A549 (cell line): ENCODE results near the gene HDDC3.

ENCODE experiments used
- CBX2 ChIP-seq: fragments of 200-600 bp; sonication (generic); IDR thresholded peaks from 2 replicates; pipeline ENCODE4 v1.6.1; 2016; ENCODE audit warnings: low read depth, mild to moderate bottlenecking, borderline replicate concordance
- CTCF ChIP-seq: fragments of >200 bp; sonication (Bioruptor Twin); formaldehyde crosslinking; IDR thresholded peaks from 3 replicates; pipeline ENCODE4 v1.5.1; 2016
- JUNB ChIP-seq: fragments of >200 bp; sonication (Bioruptor Twin); formaldehyde crosslinking; IDR thresholded peaks from 2 replicates; pipeline ENCODE4 v1.6.1; 2016
- KDM1A ChIP-seq: fragments of 200-600 bp; sonication (generic); IDR thresholded peaks from 2 replicates; pipeline ENCODE4 v1.6.1; 2016; ENCODE audit warnings: low read depth, mild to moderate bottlenecking
- POLR2A ChIP-seq: IDR thresholded peaks from 2 replicates; pipeline ENCODE4 v1.6.1; 2012; ENCODE audit warnings: mild to moderate bottlenecking, low read length
- RCOR1 ChIP-seq: fragments of 150-350 bp; IDR thresholded peaks from 2 replicates; pipeline ENCODE4 v1.6.1; 2014; ENCODE audit warnings: antibody characterized with exemption, low read length, low read depth

- TF ChIP-seq CTCF (no peak), POLR2A (no peak), KDM1A (no peak), CBX2 (no peak), RCOR1 (no peak), JUNB (no peak)
Measured at GRCh38 chr15:90915808-90916440, 16.4 kb downstream of the HDDC3 start.
